Measurements from ENCODE around the gene PSMG2. TPM values are rescaled to one million over a fixed set of nuclear protein-coding genes. Genes with fewer than 3 reads are reported as not detected.
A peak's percentile ranks its signal among the peaks of the same experiment; 100 is the strongest.

The PSMG2 gene
- total RNA-seq, 3 donors from 2014 or later, result 78.7 to 102 (median 83.4) TPM

- H3K4me3 ChIP-seq, result peak overlapping the region; percentile 12 to 46 (median 17)
- TF ChIP-seq CTCF (IDR thresholded peaks at IDR 0.05) (no peak), POLR2AphosphoS5 (IDR thresholded peaks at IDR 0.05) (peak in 1 of 3 donors; percentile 41)
- intact Hi-C loops (cut with DNase I; ENCODE audit: low total_unique reads), result no loop called here
- no peak for DNase-seq (ENCODE audit: low spot score in 2 of 2)
- peak overlapping the region; percentile 42 to 82 for H3K27ac ChIP-seq
- H3K4me1 ChIP-seq, result no peaks in the 10 kb centered on the region
- no peaks in the 10 kb centered on the region for H3K36me3 ChIP-seq
- H3K9me3 ChIP-seq, result no peaks in the 10 kb centered on the region
- no peaks in the 10 kb centered on the region for H3K27me3 ChIP-seq
These were observed 23.6 kb upstream of the PSMG2 start for GRCh38 chr18:12679183-12679786.

DNA sequence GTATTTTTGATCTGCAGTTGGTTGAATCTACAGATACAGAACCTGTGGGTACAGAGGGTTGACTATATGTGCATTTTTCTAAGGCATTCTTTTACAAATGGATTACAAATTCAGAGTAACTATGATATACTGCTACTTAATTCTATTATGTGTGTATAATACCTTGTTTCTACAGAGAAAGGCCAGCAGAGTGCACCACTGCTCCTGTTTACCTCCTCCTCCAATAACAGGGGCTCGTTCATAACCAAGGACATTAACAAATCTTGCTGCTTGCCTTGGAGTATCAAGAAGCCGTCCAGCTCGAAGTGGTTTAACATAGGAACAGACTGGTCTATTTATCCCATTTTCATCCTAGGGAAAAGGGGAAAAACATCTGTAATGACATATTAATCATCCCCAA is 16.7 kb upstream of the PSMG2 start:
- DNase-seq (ENCODE audit: low spot score in 2 of 2), result no peak
- no peak overlapping the region for H3K4me3 ChIP-seq
- no peaks in the 10 kb centered on the region for H3K4me1 ChIP-seq
- TF ChIP-seq POLR2A (IDR thresholded peaks at IDR 0.05), result no peak
- no peak for TF ChIP-seq POLR2AphosphoS5 (IDR thresholded peaks at IDR 0.05)
- H3K27ac ChIP-seq, result no peak overlapping the region
- no peaks in the 10 kb centered on the region for H3K36me3 ChIP-seq
- H3K27me3 ChIP-seq, result no peaks in the 10 kb centered on the region
- no peaks in the 10 kb centered on the region for H3K9me3 ChIP-seq
- intact Hi-C loops (cut with DNase I; ENCODE audit: low total_unique reads), result no loop called here

- Histone ChIP-seq H3K27me3 (no peaks in the 10 kb centered on the region), H3K27ac (no peak overlapping the region), H3K4me3 (no peak overlapping the region), H3K4me1 (no peaks in the 10 kb centered on the region), H3K9me3 (no peaks in the 10 kb centered on the region), H3K36me3 (no peaks in the 10 kb centered on the region)
- no peak for DNase-seq (ENCODE audit: low spot score in 2 of 2)
- TF ChIP-seq POLR2AphosphoS5 (IDR thresholded peaks at IDR 0.05) (no peak), POLR2A (IDR thresholded peaks at IDR 0.05) (no peak), CTCF (IDR thresholded peaks at IDR 0.05) (no peak)
- intact Hi-C loops (cut with DNase I; ENCODE audit: low total_unique reads), result no loop called here
These were observed 13.5 kb upstream of the PSMG2 start for GRCh38 chr18:12689256-12689850.

DNA sequence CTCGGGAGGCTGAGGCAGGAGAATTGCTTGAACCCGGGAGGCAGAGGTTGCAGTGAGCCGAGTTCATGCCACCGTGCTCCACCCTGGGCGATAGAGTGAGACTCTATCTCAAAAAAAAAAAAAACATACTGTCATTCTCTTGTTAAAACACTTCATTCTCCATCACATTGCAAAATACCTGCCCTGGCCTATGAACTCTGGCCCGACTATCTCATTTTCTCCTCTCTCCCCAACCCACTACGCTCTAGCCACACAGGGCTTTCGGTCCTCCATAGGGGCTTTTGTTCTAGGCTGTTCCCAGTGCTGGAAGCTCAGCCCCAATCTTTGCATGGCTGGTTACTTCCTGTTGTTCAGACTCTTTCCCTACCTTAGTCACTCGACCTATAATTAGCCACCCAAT is 10.6 kb upstream of the PSMG2 start:
- Histone ChIP-seq H3K27ac (no peak overlapping the region), H3K4me1 (no peaks in the 10 kb centered on the region), H3K9me3 (no peaks in the 10 kb centered on the region), H3K4me3 (no peak overlapping the region), H3K27me3 (no peaks in the 10 kb centered on the region), H3K36me3 (no peaks in the 10 kb centered on the region)
- TF ChIP-seq CTCF (IDR thresholded peaks at IDR 0.05) (no peak), POLR2AphosphoS5 (IDR thresholded peaks at IDR 0.05) (no peak), POLR2A (IDR thresholded peaks at IDR 0.05) (no peak)
- intact Hi-C loops (cut with DNase I; ENCODE audit: low total_unique reads), result loop anchor here (10.0 kb wide), 1 partner anchor 723 kb away; no protein-coding TSS in a partner anchor
- DNase-seq (ENCODE audit: low spot score in 2 of 2), result no peak

DNA sequence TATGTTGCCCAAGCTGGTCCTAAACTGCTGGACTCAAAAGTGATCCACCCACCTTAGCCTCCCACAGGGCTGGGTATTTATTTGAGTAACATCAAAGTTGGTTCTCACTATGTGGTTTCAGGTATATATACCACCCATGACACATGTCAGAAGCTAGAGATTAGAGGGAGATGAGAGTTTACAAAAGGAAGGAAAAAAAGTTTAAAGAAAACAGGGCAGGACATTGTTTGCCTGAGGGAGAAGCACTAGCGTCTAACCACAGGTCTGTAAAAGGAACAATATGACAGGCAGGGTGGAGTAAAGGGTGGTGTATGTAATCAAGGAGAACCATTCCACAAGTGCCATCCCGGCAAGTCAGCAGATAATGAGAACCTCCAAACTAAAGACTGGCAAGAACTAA is 8.8 kb upstream of the PSMG2 start:
- no peaks in the 10 kb centered on the region for H3K9me3 ChIP-seq
- no peaks in the 10 kb centered on the region for H3K36me3 ChIP-seq
- intact Hi-C loops (cut with DNase I; ENCODE audit: low total_unique reads), result loop anchor here (10.0 kb wide), 1 partner anchor 721 kb away; no protein-coding TSS in a partner anchor
- H3K27me3 ChIP-seq, result no peaks in the 10 kb centered on the region
- no peak for DNase-seq (ENCODE audit: low spot score in 2 of 2)
- no peak overlapping the region for H3K27ac ChIP-seq
- H3K4me1 ChIP-seq, result no peaks in the 10 kb centered on the region
- TF ChIP-seq CTCF (IDR thresholded peaks at IDR 0.05) (no peak), POLR2AphosphoS5 (IDR thresholded peaks at IDR 0.05) (no peak), POLR2A (IDR thresholded peaks at IDR 0.05) (no peak)
- H3K4me3 ChIP-seq, result no peak overlapping the region

Data from breast epithelium (tissue), 4 donors.